NCI-H460 (cell line): Measurements from ENCODE around the gene CAMK1D. TPM values are rescaled to one million over a fixed set of nuclear protein-coding genes. Genes with fewer than 3 reads are reported as not detected.
"Not testable (repeated sequence)": the region's sequence is repeated elsewhere in the genome, so short reads cannot be mapped to it uniquely, and the experiment has no call there.

Experiments
- DNase-seq: peaks from one replicate; pipeline ENCODE4 v3.0.0-alpha.2; 2016; ENCODE audit warnings: low read depth; ENCODE audit errors: extremely low read depth
- small RNA-seq, 2 experiments: library from RNA; depleted of rRNA; stranded (forward); fragments of <200 nt; gene quantifications; one replicate each; pipeline ENCODE3, GENCODE V24; 2014
- total RNA-seq: library from RNA; depleted of rRNA; stranded (reverse); fragments of >200 nt; shearing (Covaris generic); gene quantifications from 2 replicates; pipeline ENCODE4 v1.2.3, GENCODE V29; 2014; rRNA removed

Gene CAMK1D
- total RNA-seq, 1 experiment from 2014 or later, result 0.42 TPM

DNA sequence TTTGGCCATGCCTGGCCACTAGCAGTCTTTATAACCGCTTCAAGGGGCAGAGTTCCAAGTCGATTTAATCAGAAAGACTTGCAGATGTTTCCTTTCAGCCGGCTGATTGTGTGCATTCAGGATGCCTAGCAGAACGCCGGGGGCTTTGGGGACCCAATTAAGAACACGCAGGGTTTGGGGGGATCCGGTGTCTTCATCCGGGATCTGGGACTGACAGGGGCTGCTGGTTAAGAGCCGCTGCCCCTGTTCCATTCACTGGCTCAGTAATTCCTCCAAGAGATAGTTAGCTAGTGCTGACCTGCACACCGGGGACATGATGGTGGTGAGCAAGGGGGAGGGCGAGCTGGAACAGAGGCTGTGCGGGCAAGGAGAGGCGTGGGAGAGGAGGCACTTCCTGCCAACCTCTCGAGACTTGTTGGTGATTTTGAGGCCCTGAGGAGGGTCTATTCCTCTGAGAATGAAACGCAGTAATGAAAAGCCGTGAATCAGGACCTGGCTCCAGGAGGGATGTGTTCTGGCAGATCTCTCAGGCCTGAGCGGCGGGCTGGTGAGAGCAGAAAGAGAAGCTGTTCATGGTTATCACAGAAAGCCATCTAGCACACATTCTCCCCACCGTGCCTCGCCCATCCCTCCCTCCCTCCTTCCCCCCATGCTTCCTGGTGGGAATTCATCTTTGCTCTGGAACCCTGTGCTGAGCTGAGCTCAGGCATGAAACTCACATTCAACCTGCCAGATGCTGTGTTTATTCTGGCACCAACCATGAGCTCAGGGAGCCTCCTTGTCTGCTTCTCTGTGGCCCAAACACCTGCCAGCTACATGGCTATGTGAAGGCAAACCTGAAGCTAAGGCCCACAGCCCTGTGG lies 500.2 kb downstream of the CAMK1D start:
- DNase-seq, result no peak

DNA sequence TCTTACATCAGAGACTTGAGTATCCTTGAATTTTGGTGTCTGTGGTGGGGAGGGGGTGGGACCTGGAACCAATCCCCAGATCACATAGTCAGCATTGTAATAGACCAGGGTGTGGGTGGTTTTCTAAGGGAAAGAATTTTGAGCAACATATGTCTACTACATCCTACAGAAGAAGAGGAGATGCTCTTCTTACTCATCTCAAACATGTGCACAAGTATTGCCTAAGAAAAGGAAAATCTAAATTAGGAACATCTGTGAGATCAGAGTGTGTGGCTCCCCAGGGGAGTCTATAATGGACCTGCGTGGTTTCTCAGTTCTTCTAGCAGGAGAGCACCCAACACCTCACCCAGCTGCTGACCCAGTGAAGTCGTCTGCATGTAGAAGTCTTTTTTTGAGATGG lies 503.3 kb downstream of the CAMK1D start:
- no peak for DNase-seq

DNA sequence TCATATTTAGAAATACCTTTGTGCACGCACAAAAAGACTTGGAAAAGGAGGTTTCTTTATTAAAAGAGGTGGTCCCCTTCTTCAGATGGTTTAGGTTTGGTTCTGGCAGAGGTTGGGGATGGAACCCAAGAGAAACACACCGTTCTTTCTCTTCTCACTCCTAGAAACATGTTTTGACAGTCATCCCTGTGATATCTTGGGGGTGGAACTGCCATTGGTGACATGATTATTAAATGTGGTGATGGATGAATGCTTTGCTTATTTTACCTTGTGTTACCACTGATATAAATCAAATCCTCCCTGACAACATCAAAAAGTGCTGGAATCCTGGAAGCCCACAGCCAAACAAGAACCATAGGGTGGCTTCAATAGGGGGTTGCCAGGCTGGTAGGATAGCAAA lies 505.6 kb downstream of the CAMK1D start:
- DNase-seq, result no peak

DNA sequence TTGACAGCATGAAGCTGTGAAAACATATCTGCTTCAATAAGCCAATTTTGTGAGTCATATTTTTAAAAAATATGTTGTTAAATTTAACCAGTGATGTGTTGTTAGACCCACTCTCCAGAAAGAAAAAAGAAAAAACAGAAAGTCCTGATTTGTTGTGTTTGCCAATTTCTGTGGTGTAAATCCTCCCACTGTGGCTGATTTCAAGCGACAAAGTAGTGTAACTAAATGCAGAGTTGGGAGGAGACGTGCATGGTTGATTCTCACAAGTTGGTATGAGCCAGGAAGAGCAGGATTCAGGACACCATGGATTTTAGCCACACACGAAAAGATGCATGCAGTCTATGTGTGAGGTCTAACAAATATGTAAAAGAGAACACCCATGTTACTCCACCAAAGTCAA lies 513.1 kb downstream of the CAMK1D start:
- DNase-seq, result no peak

DNA sequence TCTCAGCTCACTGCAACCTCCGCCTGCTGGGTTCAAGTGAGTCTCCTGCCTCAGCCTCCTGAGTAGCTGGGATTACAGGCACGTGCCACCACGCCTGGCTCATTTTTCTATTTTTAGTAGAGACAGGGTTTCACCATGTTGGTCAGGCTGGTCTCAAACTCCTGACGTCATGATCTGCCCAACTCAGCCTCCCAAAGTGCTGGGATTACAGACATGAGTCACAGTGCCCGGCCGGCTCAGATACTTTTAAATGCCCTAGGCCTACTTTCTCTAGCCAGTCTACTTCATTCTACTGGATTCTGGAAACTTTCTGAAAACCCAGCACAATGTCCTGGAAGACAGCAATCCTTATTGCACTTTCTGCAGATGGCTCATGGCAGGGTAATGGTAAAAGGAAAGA lies 516.2 kb downstream of the CAMK1D start:
- not testable (repeated sequence) for DNase-seq

DNA sequence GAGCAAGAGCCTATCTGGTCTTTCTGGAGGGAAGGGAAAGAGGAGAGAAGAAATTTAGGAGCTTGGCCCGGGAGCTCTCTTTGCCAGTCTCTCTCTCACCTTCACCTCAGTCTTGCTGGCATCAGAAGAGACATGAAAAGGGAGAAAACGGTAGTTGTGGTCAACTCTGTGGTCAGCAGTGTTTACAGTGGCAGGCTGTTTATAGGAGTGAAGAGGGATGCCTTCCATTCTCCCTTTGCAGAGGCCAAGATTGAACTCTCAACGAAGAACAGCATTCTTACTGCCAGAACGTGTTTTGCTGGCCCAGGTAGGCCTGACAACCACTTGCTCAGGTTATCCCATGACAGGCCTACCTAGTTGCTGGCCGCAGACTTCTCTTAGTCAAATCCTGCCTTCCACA lies 518.9 kb downstream of the CAMK1D start:
- DNase-seq, result no peak

DNA sequence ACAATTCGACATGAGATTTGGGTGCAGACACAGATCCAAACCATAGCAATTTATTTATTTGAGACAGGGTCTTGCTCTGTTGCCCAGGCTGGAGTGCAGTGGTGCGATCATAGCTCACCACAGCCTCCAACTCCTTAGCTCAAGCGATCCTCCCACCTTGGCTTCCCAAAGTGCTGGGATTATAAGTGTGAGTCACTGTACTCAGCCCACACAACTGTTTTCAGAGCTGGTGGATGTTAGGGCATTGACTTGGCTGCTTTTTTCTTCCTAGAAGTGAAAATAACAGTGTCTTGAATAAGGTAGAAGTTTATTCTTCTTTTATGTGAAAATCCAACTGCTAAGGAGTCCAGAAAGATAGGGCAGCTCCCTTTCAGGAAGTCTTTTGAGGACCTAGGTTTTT lies 520.1 kb downstream of the CAMK1D start:
- no peak for DNase-seq

DNA sequence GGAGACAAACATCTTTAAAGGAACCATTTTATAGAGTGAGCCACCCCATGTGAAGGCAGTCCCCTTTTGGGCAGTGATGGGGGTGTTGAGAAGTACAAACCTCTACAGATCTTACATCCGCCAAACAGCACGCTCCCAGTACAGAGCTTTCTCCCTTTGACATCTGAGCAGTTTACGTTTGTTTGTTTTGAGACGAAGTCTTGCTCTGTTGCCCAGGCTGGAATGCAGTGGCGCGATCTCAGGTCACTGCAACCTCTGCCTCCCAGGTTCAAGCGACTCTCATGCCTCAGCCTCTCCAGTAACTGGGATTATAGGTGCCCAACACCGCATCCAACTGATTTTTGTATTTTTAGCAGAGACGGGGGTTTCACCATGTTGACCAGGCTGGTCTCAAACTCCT lies 523.2 kb downstream of the CAMK1D start:
- no peak for DNase-seq

DNA sequence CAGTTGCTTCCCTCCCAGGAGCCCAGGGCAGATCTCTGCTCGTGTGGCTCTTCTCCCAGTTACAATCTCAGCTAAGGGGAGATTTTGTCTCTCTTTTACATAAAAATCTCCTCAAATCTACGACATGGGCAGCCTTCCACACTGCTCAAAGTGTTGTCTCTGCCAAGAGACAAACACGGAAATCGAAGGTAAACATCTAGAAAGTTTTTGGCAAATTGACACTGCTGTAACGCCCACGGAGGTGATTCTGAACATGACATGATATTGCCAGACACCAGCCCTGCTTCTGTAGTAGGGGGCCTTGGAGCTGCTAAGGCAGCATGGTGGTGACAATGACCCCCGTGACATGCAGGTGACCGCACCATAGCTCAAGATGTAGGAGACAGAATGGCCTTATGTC lies 523.8 kb downstream of the CAMK1D start:
- DNase-seq, result no peak

DNA sequence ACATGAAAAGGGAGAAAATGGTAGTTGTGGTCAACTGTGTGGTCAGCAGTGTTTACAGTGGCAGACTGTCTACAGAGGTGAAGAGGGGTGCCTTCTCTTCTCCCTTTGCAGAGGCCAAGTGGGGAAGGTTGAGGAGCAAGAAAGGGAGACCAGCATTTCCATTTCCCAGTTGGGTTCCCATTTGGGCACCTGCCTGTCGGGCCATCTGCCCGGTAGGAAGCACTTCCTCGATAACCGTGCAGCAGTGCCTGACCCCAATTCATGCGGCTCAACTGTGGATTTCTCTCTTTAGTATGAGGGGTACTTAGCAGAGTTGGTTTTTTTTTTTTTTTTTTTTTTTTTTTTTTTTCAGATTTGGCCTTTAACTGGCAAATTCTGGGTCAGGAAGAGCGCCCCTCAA lies 525.2 kb downstream of the CAMK1D start:
- DNase-seq, result no peak

DNA sequence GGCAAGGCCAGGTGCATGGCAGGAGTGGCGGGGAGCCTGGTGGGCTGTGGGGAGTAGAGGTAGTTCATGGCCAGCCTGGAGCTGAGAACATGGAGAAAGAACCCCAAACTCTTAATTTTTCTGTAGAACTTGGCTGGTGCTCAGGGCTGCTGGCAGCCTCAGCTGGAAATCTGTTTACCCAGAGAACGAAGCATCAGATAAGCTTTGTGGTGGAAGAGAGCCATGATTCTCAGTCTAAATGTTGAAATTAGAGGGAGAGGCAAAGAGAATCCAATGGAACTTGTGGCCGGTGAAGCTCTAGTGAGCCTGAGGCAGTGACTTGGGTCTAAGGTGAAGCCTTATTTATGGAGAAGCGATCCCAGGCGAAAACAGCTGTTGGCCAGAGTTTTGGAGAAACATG lies 525.8 kb downstream of the CAMK1D start:
- no peak for DNase-seq

DNA sequence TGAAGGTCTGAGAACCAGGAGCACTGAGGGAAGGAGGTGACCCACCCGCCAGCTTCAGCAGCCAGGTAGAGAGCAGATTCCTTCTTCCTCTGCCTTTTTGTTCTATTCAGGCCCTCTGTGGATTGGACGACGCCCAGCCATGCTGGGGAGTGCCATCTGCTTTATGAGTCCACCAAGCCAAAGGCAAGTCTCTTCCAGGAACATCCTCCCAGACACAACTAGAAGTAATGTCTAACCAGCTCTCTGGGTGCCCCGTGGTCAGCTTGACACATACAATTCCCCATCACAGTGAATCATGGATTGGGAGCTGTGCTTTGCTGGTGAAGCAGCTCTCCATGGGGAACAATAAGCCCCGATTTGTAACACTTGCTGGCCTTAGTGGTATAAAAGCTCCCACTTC lies 526.9 kb downstream of the CAMK1D start:
- no peak for DNase-seq

DNA sequence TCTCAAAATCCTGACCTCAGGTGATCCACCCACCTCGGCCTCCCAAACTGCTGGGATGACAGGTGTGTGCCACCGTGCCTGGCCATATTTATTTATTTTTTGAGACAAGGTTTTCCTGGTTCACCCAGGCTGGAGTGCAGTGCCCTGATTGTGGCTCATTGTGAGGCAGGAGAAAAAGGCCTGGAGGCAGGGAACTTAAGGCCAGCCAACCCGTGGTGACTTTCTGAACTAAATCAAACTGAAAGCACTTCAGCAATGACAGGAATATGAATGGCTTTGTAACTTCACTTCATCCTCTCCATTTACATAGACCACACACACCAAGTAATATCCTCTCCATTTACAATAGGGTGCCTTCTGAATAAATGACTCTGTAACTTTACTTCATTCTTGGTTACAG lies 527.8 kb downstream of the CAMK1D start:
- DNase-seq, result no peak

DNA sequence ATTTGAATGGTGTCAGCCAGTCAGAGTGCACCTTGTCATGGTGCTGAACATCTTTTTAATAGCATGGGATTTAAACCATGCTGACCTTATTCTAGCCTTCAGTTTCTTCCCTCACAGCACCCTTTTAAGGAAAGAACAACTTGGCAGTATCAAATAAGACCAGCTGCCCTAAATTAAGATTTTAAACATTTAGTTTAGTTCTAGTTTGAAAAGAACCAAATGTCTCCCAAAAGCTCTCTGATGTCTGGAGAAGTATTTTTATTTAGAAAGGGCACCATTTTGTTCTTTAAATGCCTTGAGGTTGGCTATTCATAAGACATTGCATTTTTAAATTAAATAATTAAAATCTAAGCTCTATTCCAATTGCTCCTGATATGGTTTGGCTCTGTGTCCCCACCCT lies 531.1 kb downstream of the CAMK1D start:
- DNase-seq, result no peak

DNA sequence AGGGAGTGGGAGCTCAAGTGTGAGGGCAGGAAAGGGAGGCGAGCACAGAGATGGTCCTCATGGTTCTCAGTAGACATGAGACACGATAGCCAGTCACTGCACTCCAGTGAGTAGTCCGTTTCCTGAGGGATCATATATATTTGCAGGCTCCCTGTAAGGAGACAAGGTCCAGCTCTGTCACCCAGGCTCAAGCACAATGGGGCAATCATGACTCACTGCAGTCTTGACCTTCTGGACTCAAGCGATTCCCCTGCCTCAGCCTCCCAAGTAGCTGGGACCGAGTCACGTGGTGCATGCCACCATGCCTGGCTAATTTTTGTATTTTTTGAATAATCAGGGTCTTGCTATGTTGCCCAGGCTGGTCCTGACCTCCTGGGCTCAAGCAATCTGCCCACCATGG lies 535.5 kb downstream of the CAMK1D start:
- no peak for DNase-seq

Small RNAs within 50 kb of the gene (small RNA-seq; reads per million reads assigned to genes)
- gene MIR4480 (0 reads per million in 2 experiments), gene MIR548Q (0 reads per million in 2 experiments), gene RF00279 (0 to 0.06 reads per million in 2 experiments), gene RN7SL198P (0 reads per million in 2 experiments), gene RNU6ATAC39P (0 reads per million in 2 experiments)

Other genes starting within 250 kb of the CAMK1D start
- 5.7 and 8.6 TPM in 2 replicates for gene SEC61A2, start 219.9 kb upstream of the CAMK1D start, total RNA-seq
- gene NUDT5, start 153.7 kb upstream of the CAMK1D start, total RNA-seq, result 110 and 120 TPM in 2 replicates
- 134 and 138 TPM in 2 replicates for gene CDC123, start 153.4 kb upstream of the CAMK1D start, total RNA-seq